ENCODE measurements around the gene ACTBL2. TPM values are rescaled to one million over a fixed set of nuclear protein-coding genes. Genes with fewer than 3 reads are reported as not detected.

ACTBL2 gene
- total and polyA plus RNA-seq, 2 donors (not counting 1 experiment from before 2014, with no cell fraction given) = 0.03 TPM; not detected in 1

DNA sequence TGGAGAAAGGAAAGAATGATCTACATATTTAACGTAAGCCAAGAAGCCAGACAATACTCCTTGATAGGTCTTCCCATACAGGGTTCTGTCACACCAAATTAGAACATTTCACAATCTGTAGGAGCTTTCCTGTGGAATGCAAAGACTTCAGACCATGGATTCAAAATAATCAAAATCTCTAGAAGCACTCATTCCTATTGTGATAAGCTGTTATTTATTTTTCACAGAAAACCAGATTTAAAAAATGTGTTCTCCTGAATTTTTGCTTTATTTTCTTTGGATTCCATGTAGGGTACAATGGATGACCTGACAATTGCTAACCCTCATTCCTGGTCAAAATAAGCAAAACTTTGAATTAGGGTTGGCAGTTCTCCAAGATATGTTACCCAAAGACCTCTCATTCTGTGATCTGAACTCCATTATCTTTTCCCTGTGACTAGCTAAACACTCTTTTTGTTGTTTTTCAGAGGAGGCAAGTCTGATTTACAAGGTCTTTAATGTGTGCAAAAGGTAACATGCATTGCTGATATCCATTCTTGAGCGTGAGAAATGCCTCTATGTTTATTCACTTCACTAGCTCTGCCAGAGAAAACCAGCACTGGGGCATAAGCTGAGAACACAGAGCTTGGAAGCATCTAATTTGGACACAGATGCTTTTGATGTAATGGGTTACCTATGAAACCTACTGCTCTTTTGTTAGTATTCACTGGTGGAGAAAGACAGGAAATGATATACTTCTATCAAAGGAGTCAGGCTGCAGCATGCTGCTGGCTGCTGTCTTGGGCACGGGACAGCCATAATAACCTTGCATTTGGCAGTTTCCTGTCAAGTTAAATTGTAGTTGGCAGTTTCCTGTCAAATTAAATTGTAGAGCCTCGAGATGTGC is 31.4 kb downstream of the ACTBL2 start:
- Histone ChIP-seq H3K27ac (ENCODE audit: insufficient read depth, low read length) (no peak overlapping the region), H3K79me2 (ENCODE audit: control insufficient read depth, insufficient read depth, low read length) (no peaks in the 10 kb centered on the region), H4K20me1 (ENCODE audit: control insufficient read depth, extremely low read depth, insufficient read depth, low read length) (no peaks in the 10 kb centered on the region), H3K4me1 (ENCODE audit: control insufficient read depth, extremely low read depth, insufficient read depth, low read length) (peaks cover 2% of the 10 kb centered on the region), H2AFZ (ENCODE audit: low read length) (no peak overlapping the region), H3K4me3 (replicated peaks in 1 of 4; ENCODE audit: control extremely low read depth in 1 of 4, insufficient read depth in 1 of 4, low read depth in 3 of 4, low read length in 4 of 4) (no peak overlapping the region), H3K27me3 (ENCODE audit: control insufficient read depth, insufficient read depth, low read length) (no peaks in the 10 kb centered on the region), H3K4me2 (ENCODE audit: extremely low read depth, insufficient read depth, low read length) (no peak overlapping the region), H3K9ac (ENCODE audit: insufficient read depth, low read length) (no peak overlapping the region), H3K9me3 (ENCODE audit: control insufficient read depth, insufficient read depth, low read depth, low read length) (no peaks in the 10 kb centered on the region), H3K36me3 (ENCODE audit: control insufficient read depth, insufficient read depth, low read length) (no peaks in the 10 kb centered on the region)
- DNase-seq (ENCODE audit: low read depth in 2 of 2) = peak; percentile 73 to 96
- TF ChIP-seq EZH2 (IDR thresholded peaks at IDR 0.05; ENCODE audit: low read length, missing control alignments) = no peak
- TF ChIP-seq, protein P1, sequence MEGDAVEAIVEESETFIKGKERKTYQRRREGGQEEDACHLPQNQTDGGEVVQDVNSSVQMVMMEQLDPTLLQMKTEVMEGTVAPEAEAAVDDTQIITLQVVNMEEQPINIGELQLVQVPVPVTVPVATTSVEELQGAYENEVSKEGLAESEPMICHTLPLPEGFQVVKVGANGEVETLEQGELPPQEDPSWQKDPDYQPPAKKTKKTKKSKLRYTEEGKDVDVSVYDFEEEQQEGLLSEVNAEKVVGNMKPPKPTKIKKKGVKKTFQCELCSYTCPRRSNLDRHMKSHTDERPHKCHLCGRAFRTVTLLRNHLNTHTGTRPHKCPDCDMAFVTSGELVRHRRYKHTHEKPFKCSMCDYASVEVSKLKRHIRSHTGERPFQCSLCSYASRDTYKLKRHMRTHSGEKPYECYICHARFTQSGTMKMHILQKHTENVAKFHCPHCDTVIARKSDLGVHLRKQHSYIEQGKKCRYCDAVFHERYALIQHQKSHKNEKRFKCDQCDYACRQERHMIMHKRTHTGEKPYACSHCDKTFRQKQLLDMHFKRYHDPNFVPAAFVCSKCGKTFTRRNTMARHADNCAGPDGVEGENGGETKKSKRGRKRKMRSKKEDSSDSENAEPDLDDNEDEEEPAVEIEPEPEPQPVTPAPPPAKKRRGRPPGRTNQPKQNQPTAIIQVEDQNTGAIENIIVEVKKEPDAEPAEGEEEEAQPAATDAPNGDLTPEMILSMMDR (conservative IDR thresholded peaks at IDR 0.05 in 1 of 2, IDR thresholded peaks at IDR 0.05 in 1 of 2; ENCODE audit: low read depth in 1 of 2, low read length in 2 of 2) = no peak

DNA sequence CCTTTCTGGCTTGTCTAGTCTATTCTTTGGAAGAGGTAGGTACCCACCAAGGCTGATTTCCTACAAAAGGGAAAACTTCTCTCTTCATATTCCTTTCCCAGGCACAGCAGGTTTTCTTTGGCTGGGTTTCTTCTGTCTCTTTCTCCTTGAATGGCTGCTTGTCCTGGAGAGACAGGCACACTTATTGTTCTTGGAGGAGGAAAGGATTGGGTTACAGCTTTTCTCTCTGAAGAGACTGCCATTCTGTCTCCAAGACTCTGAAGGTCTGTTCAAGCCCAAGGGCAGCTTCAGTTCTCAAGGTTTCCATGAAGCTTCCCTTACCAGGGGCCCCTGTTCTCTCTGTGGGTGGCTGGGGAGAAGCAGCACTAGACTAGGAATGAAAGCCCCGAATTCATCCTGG is 33.9 kb downstream of the ACTBL2 start:
- no peaks in the 10 kb centered on the region for H3K27me3 ChIP-seq (ENCODE audit: control insufficient read depth, insufficient read depth, low read length)
- H3K4me2 ChIP-seq (ENCODE audit: extremely low read depth, insufficient read depth, low read length) = no peak overlapping the region
- H4K20me1 ChIP-seq (ENCODE audit: control insufficient read depth, extremely low read depth, insufficient read depth, low read length) = no peaks in the 10 kb centered on the region
- no peak overlapping the region for H3K4me3 ChIP-seq (replicated peaks in 1 of 4; ENCODE audit: control extremely low read depth in 1 of 4, insufficient read depth in 1 of 4, low read depth in 3 of 4, low read length in 4 of 4)
- no peak for DNase-seq (ENCODE audit: low read depth in 2 of 2)
- no peak overlapping the region for H3K9ac ChIP-seq (ENCODE audit: insufficient read depth, low read length)
- H3K36me3 ChIP-seq (ENCODE audit: control insufficient read depth, insufficient read depth, low read length) = no peaks in the 10 kb centered on the region
- H3K4me1 ChIP-seq (ENCODE audit: control insufficient read depth, extremely low read depth, insufficient read depth, low read length) = peaks cover 2% of the 10 kb centered on the region
- TF ChIP-seq, protein P1 (conservative IDR thresholded peaks at IDR 0.05 in 1 of 2, IDR thresholded peaks at IDR 0.05 in 1 of 2; ENCODE audit: low read depth in 1 of 2, low read length in 2 of 2) = no peak
- no peak for TF ChIP-seq EZH2 (IDR thresholded peaks at IDR 0.05; ENCODE audit: low read length, missing control alignments)
- no peaks in the 10 kb centered on the region for H3K79me2 ChIP-seq (ENCODE audit: control insufficient read depth, insufficient read depth, low read length)
- no peak overlapping the region for H2AFZ ChIP-seq (ENCODE audit: low read length)
- H3K9me3 ChIP-seq (ENCODE audit: control insufficient read depth, insufficient read depth, low read depth, low read length) = no peaks in the 10 kb centered on the region
- no peak overlapping the region for H3K27ac ChIP-seq (ENCODE audit: insufficient read depth, low read length)

- H3K9me3 ChIP-seq (ENCODE audit: control insufficient read depth, insufficient read depth, low read depth, low read length) = no peaks in the 10 kb centered on the region
- no peak overlapping the region for H3K4me3 ChIP-seq (replicated peaks in 1 of 4; ENCODE audit: control extremely low read depth in 1 of 4, insufficient read depth in 1 of 4, low read depth in 3 of 4, low read length in 4 of 4)
- no peak for TF ChIP-seq EZH2 (IDR thresholded peaks at IDR 0.05; ENCODE audit: low read length, missing control alignments)
- H3K27me3 ChIP-seq (ENCODE audit: control insufficient read depth, insufficient read depth, low read length) = no peaks in the 10 kb centered on the region
- peaks cover 2% of the 10 kb centered on the region for H3K4me1 ChIP-seq (ENCODE audit: control insufficient read depth, extremely low read depth, insufficient read depth, low read length)
- H3K36me3 ChIP-seq (ENCODE audit: control insufficient read depth, insufficient read depth, low read length) = no peaks in the 10 kb centered on the region
- H3K27ac ChIP-seq (ENCODE audit: insufficient read depth, low read length) = no peak overlapping the region
- H3K79me2 ChIP-seq (ENCODE audit: control insufficient read depth, insufficient read depth, low read length) = no peaks in the 10 kb centered on the region
- DNase-seq (ENCODE audit: low read depth in 2 of 2) = no peak
- no peaks in the 10 kb centered on the region for H4K20me1 ChIP-seq (ENCODE audit: control insufficient read depth, extremely low read depth, insufficient read depth, low read length)
- no peak overlapping the region for H2AFZ ChIP-seq (ENCODE audit: low read length)
- no peak overlapping the region for H3K4me2 ChIP-seq (ENCODE audit: extremely low read depth, insufficient read depth, low read length)
- H3K9ac ChIP-seq (ENCODE audit: insufficient read depth, low read length) = no peak overlapping the region
Measured at GRCh38 chr5:57448287-57448686, 34.3 kb downstream of the ACTBL2 start.

All from fibroblast of lung (primary cell).